Loucy (cell line): ENCODE results near the gene STX11.

Experiments used
- CTCF ChIP-seq: fragments of 200-600 bp; sonication (generic); conservative IDR thresholded peaks from 2 replicates; pipeline ENCODE4 v1.5.1; 2014; ENCODE audit warnings: mild to moderate bottlenecking, antibody characterized with exemption, low read length
- EZH2phosphoT487 ChIP-seq: fragments of 200-600 bp; IDR thresholded peaks from 2 replicates; pipeline ENCODE4 v1.6.1; 2018; ENCODE audit warnings: antibody characterized with exemption, mild to moderate bottlenecking, moderate library complexity, borderline replicate concordance

GRCh38 chr6:144103026-144103563 is 47.2 kb upstream of the STX11 start:
- TF ChIP-seq CTCF (no peak), EZH2phosphoT487 (no peak)
